ENCODE data around the gene CHMP6. TPM values are rescaled to one million over a fixed set of nuclear protein-coding genes. Genes with fewer than 3 reads are reported as not detected.
"Not testable (repeated sequence)": the region's sequence is repeated elsewhere in the genome, so short reads cannot be mapped to it uniquely, and the experiment has no call there.

The CHMP6 gene
- total RNA-seq, 1 donor, result 21.4 TPM

DNA sequence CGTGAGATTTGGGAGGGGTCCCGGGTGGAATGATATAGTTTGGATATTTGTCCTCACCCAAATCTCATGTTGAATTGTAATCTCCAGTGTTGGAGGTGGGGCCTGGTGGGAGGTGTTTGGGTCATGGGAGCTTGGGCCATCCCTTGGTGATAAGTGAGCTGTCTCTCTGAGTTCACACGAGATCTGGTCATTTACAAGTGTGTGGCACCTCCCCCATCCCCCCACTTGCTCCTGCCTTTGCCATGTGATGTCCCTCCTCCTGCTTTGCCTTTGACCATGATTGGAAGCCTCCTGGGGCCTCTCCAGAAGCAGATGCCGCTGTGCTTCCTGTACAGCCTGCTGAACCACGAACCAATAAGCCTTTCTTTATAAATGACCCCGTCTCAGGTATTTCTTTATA, 22.0 kb downstream of the CHMP6 start:
- Histone ChIP-seq H3K9me3 (ENCODE audit: low read depth, low read length) (peaks cover 4% of the 10 kb centered on the region), H3K36me3 (ENCODE audit: insufficient read depth, low read length) (no peaks in the 10 kb centered on the region), H3K27ac (ENCODE audit: low read depth, low read length) (no peak overlapping the region), H3K4me3 (ENCODE audit: insufficient read depth, low read length) (no peak overlapping the region), H3K27me3 (ENCODE audit: insufficient read depth, low read length) (peaks cover 4% of the 10 kb centered on the region), H3K4me1 (ENCODE audit: insufficient read depth, low read length) (peaks cover 8% of the 10 kb centered on the region), H2AFZ (ENCODE audit: low read length) (no peak overlapping the region), H4K20me1 (ENCODE audit: insufficient read depth, low read length) (no peaks in the 10 kb centered on the region), H3K4me2 (ENCODE audit: insufficient read depth, low read length) (no peak overlapping the region), H3K79me2 (ENCODE audit: insufficient read depth, low read length) (no peaks in the 10 kb centered on the region)
- TF ChIP-seq, protein P1, sequence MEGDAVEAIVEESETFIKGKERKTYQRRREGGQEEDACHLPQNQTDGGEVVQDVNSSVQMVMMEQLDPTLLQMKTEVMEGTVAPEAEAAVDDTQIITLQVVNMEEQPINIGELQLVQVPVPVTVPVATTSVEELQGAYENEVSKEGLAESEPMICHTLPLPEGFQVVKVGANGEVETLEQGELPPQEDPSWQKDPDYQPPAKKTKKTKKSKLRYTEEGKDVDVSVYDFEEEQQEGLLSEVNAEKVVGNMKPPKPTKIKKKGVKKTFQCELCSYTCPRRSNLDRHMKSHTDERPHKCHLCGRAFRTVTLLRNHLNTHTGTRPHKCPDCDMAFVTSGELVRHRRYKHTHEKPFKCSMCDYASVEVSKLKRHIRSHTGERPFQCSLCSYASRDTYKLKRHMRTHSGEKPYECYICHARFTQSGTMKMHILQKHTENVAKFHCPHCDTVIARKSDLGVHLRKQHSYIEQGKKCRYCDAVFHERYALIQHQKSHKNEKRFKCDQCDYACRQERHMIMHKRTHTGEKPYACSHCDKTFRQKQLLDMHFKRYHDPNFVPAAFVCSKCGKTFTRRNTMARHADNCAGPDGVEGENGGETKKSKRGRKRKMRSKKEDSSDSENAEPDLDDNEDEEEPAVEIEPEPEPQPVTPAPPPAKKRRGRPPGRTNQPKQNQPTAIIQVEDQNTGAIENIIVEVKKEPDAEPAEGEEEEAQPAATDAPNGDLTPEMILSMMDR (IDR thresholded peaks at IDR 0.05; ENCODE audit: extremely low read depth, low read depth, low read length), result no peak
- no peak for DNase-seq (ENCODE audit: insufficient read length, low spot score, missing footprints)

DNA sequence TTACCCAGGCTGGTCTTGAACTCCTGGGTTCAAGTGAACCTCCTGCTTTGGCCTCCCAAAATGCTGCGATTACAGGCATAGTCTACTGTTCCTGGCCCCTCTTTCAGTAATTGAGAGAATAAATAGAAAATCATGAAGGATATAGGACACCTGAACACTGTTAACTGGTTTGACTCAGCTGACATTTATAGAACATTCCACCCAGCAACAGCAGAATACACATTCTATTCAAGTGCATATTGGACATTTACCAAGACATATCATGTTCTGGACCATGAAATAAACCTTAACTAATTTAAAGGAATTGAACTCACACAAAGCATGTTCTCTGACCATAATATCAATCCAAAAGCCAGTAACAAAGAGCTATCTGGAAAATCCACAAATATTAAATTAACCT, 23.5 kb downstream of the CHMP6 start:
- Histone ChIP-seq H3K79me2 (ENCODE audit: insufficient read depth, low read length) (no peaks in the 10 kb centered on the region), H3K36me3 (ENCODE audit: insufficient read depth, low read length) (no peaks in the 10 kb centered on the region), H3K4me1 (ENCODE audit: insufficient read depth, low read length) (peaks cover 8% of the 10 kb centered on the region), H4K20me1 (ENCODE audit: insufficient read depth, low read length) (no peaks in the 10 kb centered on the region), H2AFZ (ENCODE audit: low read length) (no peak overlapping the region), H3K9me3 (ENCODE audit: low read depth, low read length) (peaks cover 4% of the 10 kb centered on the region), H3K4me3 (ENCODE audit: insufficient read depth, low read length) (no peak overlapping the region), H3K27ac (ENCODE audit: low read depth, low read length) (no peak overlapping the region), H3K4me2 (ENCODE audit: insufficient read depth, low read length) (no peak overlapping the region), H3K27me3 (ENCODE audit: insufficient read depth, low read length) (no peaks in the 10 kb centered on the region)
- TF ChIP-seq, protein P1 (IDR thresholded peaks at IDR 0.05; ENCODE audit: extremely low read depth, low read depth, low read length), result no peak
- DNase-seq (ENCODE audit: insufficient read length, low spot score, missing footprints), result peak; percentile 44

DNA sequence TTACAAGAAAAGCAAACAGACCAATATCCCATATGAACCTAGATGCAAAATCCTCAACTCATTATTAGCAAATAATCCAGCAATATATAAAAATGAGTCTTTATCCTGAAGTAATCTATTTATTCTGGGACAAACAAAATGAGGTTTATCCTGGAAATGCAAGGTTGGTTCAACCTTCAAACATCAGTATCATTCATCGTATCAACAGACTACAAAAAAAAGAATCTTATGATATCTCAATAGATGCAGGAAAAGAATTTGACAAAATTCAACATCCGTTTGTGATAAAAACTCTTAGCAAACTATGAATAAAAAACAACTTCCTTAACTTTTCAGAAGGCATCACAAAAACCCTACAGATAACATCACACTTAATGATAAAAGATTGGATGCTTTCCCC, 24.9 kb downstream of the CHMP6 start:
- Histone ChIP-seq H3K36me3 (ENCODE audit: insufficient read depth, low read length) (no peaks in the 10 kb centered on the region), H2AFZ (ENCODE audit: low read length) (no peak overlapping the region), H3K4me1 (ENCODE audit: insufficient read depth, low read length) (peaks cover 8% of the 10 kb centered on the region), H3K4me3 (ENCODE audit: insufficient read depth, low read length) (no peak overlapping the region), H3K79me2 (ENCODE audit: insufficient read depth, low read length) (no peaks in the 10 kb centered on the region), H3K9me3 (ENCODE audit: low read depth, low read length) (no peaks in the 10 kb centered on the region), H4K20me1 (ENCODE audit: insufficient read depth, low read length) (no peaks in the 10 kb centered on the region), H3K4me2 (ENCODE audit: insufficient read depth, low read length) (no peak overlapping the region), H3K27me3 (ENCODE audit: insufficient read depth, low read length) (no peaks in the 10 kb centered on the region), H3K27ac (ENCODE audit: low read depth, low read length) (no peak overlapping the region)
- DNase-seq (ENCODE audit: insufficient read length, low spot score, missing footprints), result no peak
- TF ChIP-seq, protein P1 (IDR thresholded peaks at IDR 0.05; ENCODE audit: extremely low read depth, low read depth, low read length), result no peak

DNA sequence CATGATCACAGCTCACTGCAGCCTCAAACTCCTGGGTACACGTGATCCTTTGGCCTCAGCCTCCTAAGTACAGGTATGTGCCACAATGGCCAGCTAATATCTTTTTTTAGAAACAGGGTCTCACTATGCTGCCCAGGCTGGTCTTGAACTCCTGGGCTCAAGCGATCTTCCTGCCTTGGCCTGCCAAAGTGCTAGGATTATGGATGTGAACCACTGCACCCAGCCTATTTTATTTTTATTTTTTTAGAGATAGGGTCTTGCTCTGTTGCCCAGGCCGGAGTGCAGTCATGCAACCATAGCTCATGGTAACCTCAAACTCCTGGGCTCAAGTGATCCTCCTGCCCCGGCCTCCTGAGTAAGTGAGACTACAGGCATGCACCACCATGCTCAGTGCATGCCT, 25.7 kb downstream of the CHMP6 start:
- H3K27me3 ChIP-seq (ENCODE audit: insufficient read depth, low read length); H3K79me2 ChIP-seq (ENCODE audit: insufficient read depth, low read length); H3K36me3 ChIP-seq (ENCODE audit: insufficient read depth, low read length); H3K4me3 ChIP-seq (ENCODE audit: insufficient read depth, low read length); H4K20me1 ChIP-seq (ENCODE audit: insufficient read depth, low read length); H2AFZ ChIP-seq (ENCODE audit: low read length); H3K27ac ChIP-seq (ENCODE audit: low read depth, low read length); H3K9me3 ChIP-seq (ENCODE audit: low read depth, low read length); H3K4me1 ChIP-seq (ENCODE audit: insufficient read depth, low read length); H3K4me2 ChIP-seq (ENCODE audit: insufficient read depth, low read length); DNase-seq (ENCODE audit: insufficient read length, low spot score, missing footprints): not testable (repeated sequence)
